ENCODE measurements around the gene SLC25A15.
"Not testable (repeated sequence)": the region's sequence is repeated elsewhere in the genome, so short reads cannot be mapped to it uniquely, and the experiment has no call there.

Gene SLC25A15

GRCh38 chr13:40780822-40781401, 8.5 kb upstream of the SLC25A15 start:
- DNase-seq (ENCODE audit: low read depth in 2 of 3, low spot score in 1 of 3), result no peak

GRCh38 chr13:40781717-40782116, 7.7 kb upstream of the SLC25A15 start:
- DNase-seq (ENCODE audit: low read depth in 2 of 3, low spot score in 1 of 3), result no peak

GRCh38 chr13:40782971-40783370, 6.4 kb upstream of the SLC25A15 start:
- not testable (repeated sequence) for DNase-seq (ENCODE audit: low read depth in 2 of 3, low spot score in 1 of 3)

DNA sequence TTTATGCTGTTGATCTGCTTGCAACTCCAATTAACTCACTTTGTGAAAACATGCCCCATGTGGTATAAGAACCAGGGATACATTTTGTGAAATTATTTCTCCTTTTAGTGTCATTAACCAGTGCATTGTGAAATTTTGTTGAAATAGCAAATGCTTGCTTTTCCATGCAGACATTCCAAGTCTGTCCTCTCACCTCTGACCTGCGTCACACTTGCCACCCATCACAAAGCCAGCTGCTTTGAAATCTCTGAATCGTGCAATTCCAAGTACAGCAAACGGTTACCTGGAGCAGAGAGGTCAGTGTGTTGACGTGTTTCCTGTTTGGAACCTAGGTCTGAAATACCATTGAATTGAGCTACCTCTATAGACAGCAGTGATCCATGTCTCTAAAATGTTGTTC, 4.9 kb upstream of the SLC25A15 start:
- no peak for DNase-seq (ENCODE audit: low read depth in 2 of 3, low spot score in 1 of 3)

- DNase-seq (ENCODE audit: low read depth in 2 of 3, low spot score in 1 of 3), result no peak
These were observed 2.8 kb upstream of the SLC25A15 start for GRCh38 chr13:40786568-40786996.

DNA sequence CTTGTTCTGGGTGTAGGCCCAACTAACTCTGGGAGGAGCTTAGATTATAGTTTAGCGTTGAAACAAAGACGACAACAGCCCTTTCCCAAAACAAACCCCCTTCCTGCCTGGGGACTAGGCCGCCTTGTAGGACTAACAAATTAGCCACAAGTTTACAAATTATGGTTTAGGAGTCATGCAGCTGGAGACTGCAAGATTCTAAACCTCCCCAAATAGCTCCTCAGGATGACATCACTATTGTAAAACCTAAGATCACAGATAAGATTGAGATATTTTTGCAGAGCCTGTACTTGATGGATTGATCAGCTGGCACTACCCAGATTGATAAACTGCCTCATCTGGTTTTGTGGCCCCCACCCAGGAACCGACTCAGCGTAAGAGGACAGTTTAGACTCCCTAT, 2.3 kb upstream of the SLC25A15 start:
- DNase-seq (ENCODE audit: low read depth in 2 of 3, low spot score in 1 of 3), result no peak

DNA sequence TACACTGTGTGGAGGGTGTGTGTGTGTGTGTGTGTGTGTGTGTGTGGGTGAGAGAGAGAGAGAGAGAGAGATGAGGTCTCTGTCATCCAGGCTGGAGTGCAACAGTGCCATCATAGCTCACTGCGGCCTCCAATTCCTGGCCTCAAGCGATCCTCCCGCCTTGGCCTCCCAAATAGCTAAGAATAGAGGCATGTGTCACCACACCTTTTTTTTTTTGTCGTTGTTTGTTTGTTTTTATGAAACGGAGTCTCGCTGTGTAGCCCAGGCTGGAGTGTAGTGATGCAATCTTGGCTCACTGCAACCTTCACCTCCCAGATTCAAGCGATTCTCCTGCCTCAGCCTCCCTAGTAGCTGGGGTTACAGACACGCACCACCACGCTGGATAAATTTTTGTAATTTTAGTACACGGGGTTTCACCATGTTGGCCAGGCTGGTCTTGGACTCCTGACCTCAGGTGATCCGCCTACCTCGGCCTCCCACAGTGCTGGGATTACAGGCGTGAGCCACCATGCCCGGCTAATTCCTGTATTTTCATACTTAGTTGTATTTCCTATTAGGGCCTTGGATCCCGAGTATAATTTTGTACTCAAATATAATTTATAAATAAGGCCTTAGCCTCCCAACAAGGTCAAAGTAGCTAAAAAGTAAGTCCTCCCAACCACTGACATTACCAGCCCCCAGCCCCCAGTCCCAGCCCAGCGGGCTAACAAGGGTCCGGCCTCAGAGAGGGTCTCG, 704 bp upstream of the SLC25A15 start:
- DNase-seq (ENCODE audit: low read depth in 2 of 3, low spot score in 1 of 3), result not testable (repeated sequence)

GRCh38 chr13:40790154-40790616, 774 bp downstream of the SLC25A15 start:
- DNase-seq (ENCODE audit: low read depth in 2 of 3, low spot score in 1 of 3), result no peak

DNA sequence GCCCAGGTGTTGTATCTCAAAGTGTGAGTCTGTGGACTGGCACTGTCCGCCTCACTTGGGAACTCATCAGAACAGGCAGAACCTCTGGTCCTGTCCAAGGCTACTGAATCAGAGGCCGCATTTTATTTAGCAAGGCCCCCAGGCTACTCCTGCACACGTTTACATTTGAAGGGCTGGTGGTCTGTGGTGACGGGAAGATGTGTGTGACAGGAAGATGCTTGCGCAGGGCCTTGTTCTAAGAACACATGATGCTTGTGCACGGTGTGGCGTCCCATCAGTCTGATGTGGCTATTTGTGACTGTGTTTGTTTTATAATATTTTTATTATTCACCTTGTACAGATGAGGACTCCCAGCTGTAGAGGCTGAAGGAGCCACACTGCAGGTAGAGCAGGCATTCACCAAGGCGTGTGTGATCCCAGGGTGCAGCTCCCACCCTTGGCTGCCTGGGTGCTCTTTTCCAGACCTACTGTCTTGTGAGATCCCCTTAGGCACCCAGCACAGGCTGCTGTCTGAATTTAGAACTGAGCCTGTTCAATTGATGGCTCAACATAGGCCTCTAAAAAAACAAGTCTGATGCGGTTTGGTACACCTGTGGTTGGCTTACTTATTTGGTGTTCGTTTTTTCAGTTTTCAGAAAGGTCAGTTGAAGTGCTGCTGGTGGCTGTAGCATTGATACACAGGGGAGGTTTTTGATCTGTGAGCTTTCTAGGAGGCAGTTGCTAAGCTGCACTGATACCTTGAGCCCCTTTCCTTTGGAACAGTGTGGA, 3.1 kb downstream of the SLC25A15 start:
- no peak for DNase-seq (ENCODE audit: low read depth in 2 of 3, low spot score in 1 of 3)

DNA sequence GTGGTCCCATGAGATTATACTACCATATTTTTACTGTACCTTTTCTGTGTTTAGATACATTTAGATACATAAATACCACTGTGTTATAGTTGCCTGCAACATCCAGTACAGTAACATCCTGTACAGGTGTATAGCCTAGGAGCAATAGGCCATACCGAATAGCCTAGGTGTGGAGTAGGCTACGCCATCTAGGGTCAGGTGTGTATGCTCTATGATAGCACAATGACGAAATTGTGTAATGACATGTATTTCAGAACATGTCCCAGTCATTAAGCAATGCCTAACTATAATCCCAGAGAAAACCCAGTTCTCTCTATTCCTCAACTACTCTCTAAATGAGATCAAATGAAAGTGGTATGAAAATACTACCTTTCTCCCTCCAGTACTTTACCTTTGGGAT, 3.9 kb downstream of the SLC25A15 start:
- DNase-seq (ENCODE audit: low read depth in 2 of 3, low spot score in 1 of 3), result no peak

DNA sequence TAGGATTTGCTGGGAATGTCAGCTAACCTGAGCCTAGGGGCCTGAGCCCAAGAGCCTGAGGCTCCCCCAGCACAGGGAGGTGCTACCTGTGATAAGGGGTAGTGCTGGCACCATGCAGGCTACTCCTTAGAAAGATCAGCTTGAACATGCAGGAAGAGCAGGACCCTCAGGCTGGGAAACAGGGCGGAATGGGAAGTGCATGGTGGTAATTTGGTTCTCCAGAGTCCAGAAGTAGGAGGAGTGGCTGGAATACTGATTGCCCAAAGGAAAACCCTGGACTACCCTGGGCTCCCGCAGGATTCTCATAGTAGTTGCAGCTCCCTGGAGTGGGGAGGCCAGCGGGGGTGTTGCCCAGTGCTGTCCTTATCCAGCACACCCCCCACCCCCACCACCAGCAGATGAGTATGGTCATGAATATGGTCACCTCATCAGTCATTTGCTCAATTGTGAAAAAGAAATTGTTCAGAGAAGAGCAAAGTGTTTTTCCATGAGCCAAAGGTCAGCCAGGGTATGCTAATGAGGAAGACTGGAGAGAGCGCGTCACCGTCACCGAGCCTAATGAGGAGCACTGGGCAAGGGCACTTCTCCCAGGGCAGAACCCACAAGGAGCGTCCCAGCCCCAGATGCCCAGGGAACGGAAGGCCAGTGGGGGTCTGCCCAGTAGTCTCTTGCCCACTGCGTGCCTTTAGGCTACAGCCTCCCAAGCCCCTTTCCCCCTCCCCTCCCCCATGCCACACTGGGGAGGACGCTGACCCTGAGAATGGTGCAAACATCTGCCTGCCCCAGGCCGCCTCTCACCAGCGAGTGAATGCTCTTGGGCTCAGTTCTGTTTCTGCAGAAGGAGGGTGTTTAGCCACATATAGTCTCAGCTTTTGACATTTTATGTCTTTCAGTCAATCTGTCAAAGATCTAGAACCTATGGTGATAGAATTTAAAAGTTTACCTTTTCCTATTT, 5.3 kb downstream of the SLC25A15 start:
- DNase-seq (ENCODE audit: low read depth in 2 of 3, low spot score in 1 of 3), result no peak

DNA sequence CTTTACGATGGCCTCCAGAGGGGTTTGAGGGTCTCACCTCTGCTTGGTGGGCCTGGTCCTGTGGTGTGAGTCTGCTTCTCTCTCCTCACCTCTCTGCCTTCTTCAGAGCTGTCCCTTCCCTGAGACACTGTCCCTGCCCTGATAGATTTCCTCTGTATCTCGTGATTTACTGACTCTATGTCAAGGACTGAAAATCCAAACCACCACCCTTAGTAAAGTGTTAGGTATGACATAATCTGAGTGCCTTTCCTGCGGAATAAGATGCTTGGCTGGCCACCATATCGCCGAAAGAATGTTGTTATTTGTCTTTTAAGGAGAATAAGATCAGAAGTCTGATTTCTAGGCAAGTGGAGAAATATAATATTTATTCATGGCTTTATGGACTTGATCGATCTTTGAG, 7.2 kb downstream of the SLC25A15 start:
- no peak for DNase-seq (ENCODE audit: low read depth in 2 of 3, low spot score in 1 of 3)

DNA sequence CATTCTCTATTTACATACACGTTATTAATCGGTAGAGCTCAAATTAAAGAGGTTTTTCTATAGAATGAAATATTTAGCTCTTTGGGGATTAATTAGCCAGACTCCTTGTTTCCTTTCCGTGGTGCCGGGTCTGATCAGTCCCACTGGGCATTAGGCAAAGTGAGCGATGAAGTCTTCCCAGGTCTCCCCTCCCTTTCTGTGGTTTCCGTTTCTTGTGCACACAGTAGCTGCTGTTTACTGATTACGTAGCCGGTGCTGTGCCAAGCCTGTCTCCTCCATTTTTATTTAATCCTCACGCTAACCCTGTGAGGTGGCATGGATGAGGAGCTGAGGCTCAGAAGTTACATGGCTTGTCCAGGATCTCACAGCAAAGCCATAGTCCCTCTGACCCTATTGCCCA, 9.0 kb downstream of the SLC25A15 start:
- DNase-seq (ENCODE audit: low read depth in 2 of 3, low spot score in 1 of 3), result no peak

- no peak for DNase-seq (ENCODE audit: low read depth in 2 of 3, low spot score in 1 of 3)
These were observed 10.1 kb downstream of the SLC25A15 start for GRCh38 chr13:40799508-40799907.

- no peak for DNase-seq (ENCODE audit: low read depth in 2 of 3, low spot score in 1 of 3)
These were observed 11.1 kb downstream of the SLC25A15 start for GRCh38 chr13:40800559-40800958.

GRCh38 chr13:40801255-40802217, 12.1 kb downstream of the SLC25A15 start:
- DNase-seq (ENCODE audit: low read depth in 2 of 3, low spot score in 1 of 3), result no peak

DNA sequence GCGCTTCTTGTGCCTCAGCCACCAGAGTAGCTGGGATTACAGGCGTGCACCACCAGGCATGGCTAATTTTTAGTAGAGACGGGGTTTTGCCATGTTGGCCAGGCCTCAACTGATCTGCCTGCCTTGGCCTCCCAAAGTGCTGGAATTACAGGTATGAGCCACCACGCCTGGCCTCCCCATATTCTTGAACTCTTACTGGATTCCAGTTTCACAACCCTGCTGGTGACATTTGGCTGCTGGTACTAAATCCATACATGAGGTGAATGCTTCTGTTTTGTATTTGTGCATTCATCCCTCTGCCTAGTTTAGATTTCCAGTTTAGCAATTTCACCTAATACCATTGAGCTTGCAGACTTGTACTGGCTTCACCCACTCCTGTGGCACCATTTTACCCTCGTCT, 13.9 kb downstream of the SLC25A15 start:
- no peak for DNase-seq (ENCODE audit: low read depth in 2 of 3, low spot score in 1 of 3)

- no peak for DNase-seq (ENCODE audit: low read depth in 2 of 3, low spot score in 1 of 3)
These were observed 16.8 kb downstream of the SLC25A15 start for GRCh38 chr13:40806241-40806640.

DNA sequence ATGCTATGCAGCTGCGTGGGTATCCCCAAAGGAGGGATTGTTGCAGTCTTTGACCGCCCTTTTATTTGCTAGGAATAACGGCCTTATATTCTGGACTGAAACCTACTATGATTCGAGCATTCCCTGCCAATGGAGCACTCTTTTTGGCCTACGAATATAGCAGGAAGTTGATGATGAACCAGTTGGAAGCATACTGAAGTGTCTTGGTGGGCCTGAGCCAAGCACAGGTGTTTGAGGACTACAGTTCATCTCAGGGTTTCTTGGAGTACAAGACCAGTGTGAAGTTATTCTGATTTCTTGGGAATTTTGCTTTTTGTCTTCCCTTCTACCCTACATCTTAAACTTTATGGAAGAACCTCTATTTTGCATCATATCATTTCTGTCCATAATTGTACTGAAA, 20.1 kb downstream of the SLC25A15 start:
- no peak for DNase-seq (ENCODE audit: low read depth in 2 of 3, low spot score in 1 of 3)

DNA sequence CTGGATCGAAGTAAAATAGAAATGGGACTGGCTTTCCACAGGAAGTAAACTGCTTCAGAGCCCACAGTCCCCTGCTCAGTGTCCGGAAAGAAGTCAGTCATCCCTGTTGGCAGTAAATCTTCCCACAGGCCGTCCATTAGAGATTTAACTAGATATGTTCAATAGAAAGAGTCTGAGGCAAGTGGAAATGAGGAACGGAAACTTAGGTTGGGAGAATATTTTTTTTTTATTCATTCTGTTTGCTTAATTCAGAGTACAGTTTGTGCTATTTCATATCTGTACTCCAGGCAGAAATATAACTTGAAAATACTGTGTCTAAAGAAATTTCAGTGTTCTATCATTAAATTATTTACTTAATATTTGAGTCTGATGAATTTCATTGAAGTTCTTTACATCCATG, 22.7 kb downstream of the SLC25A15 start:
- no peak for DNase-seq (ENCODE audit: low read depth in 2 of 3, low spot score in 1 of 3)
